ENCODE data around the gene RGP1.

RGP1 gene

DNA sequence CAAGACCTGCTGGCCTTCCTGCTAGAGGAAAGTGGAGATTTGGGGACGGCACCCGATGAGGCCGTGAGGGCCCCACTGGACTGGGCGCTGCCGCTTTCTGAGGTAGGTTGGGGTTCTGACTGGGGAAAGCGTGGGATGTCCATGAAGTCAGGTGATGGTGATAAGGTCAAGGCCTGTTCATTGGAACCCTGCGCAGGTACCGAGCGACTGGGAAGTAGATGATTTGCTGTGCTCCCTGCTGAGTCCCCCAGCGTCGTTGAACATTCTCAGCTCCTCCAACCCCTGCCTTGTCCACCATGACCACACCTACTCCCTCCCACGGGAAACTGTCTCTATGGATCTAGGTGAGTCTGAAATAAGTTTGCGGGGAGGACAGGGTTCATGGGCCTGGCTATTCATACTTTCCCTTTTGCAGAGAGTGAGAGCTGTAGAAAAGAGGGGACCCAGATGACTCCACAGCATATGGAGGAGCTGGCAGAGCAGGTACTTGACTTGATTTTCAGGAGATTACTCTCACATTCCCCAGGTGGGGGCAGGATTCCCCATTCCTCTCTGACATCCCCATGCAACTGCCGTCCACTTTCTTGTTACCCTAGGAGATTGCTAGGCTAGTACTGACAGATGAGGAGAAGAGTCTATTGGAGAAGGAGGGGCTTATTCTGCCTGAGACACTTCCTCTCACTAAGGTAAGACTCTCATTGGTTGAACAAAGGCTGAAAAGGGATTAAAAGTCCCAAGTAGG is 16.1 kb upstream of the RGP1 start:
- peaks cover 62% of the 10 kb centered on the region for H3K79me2 ChIP-seq (ENCODE audit: low read length)
- peak overlapping the region; percentile 90 for H3K4me3 ChIP-seq (ENCODE audit: low read length)
- DNase-seq, result peak; percentile 59
- H3K27me3 ChIP-seq (replicated peaks; ENCODE audit: insufficient read depth, low read length), result no peaks in the 10 kb centered on the region
- H3K9ac ChIP-seq (ENCODE audit: low read length), result peak overlapping the region; percentile 78
- H2AFZ ChIP-seq (ENCODE audit: low read length), result peak overlapping the region; percentile 65
- H3K36me3 ChIP-seq (replicated peaks; ENCODE audit: insufficient read depth, low read length), result 0 out of 2 replicates have a peak, but pooled peaks cover 3% of the 10 kb centered on the region
- H3F3A ChIP-seq (ENCODE audit: insufficient read depth, low read length), result peaks cover 31% of the 10 kb centered on the region; the same call in 1 of the 2 replicates
- H3K4me1 ChIP-seq (ENCODE audit: low read length), result peaks cover 31% of the 10 kb centered on the region
- no peaks in the 10 kb centered on the region for H4K20me1 ChIP-seq (ENCODE audit: insufficient read depth, low read length)
- TF ChIP-seq EZH2phosphoT487 (IDR thresholded peaks at IDR 0.05; ENCODE audit: low read length), result no peak
- no peak for TF ChIP-seq CTCF (IDR thresholded peaks at IDR 0.05; ENCODE audit: low read length)
- TF ChIP-seq EZH2 (optimal IDR thresholded peaks at IDR 0.05; ENCODE audit: low read depth, low read length), result no peak
- no peaks in the 10 kb centered on the region for H3K9me3 ChIP-seq (replicated peaks; ENCODE audit: insufficient read depth, low read length)
- peak overlapping the region; percentile 75; the same call in 1 of the 2 replicates for H3K27ac ChIP-seq (ENCODE audit: low read length)
- H3K4me2 ChIP-seq (ENCODE audit: low read depth, low read length), result peak overlapping the region; percentile 78
- no peaks in the 10 kb centered on the region for H3K9me2 ChIP-seq (replicated peaks; ENCODE audit: insufficient read depth, low read length)

DNA sequence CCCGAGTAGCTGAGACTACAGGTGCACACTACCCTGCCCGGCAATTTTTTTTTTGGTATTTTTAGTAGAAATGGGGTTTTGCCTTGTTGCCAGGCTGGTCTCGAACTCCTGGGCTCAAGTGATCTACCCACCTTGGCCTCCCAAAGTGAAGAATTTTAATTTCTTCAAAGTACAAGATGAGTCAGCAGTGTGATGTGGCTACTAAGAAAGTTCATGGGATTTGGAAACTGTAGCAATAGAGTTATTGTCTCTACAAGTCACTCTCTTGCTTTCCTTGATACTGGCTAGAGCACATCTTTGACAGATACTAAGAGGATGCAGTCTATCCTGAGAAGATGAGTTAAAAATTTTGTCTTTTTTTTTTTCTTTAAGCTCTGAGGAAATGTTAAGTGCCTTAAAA is 15.0 kb upstream of the RGP1 start:
- Histone ChIP-seq H3K9ac (ENCODE audit: low read length) (no peak overlapping the region), H3K79me2 (ENCODE audit: low read length) (peaks cover 50% of the 10 kb centered on the region), H3K4me2 (ENCODE audit: low read depth, low read length) (peak overlapping the region; percentile 78; the same call in 1 of the 2 replicates), H3K27me3 (replicated peaks; ENCODE audit: insufficient read depth, low read length) (no peaks in the 10 kb centered on the region), H3K9me3 (replicated peaks; ENCODE audit: insufficient read depth, low read length) (no peaks in the 10 kb centered on the region), H2AFZ (ENCODE audit: low read length) (no peak overlapping the region), H3K27ac (ENCODE audit: low read length) (no peak overlapping the region), H3K36me3 (replicated peaks; ENCODE audit: insufficient read depth, low read length) (0 out of 2 replicates have a peak, but pooled peaks cover 3% of the 10 kb centered on the region), H3K4me3 (ENCODE audit: low read length) (no peak overlapping the region), H3F3A (ENCODE audit: insufficient read depth, low read length) (peaks cover 31% of the 10 kb centered on the region; the same call in 1 of the 2 replicates), H3K4me1 (ENCODE audit: low read length) (peaks cover 24% of the 10 kb centered on the region), H4K20me1 (ENCODE audit: insufficient read depth, low read length) (no peaks in the 10 kb centered on the region), H3K9me2 (replicated peaks; ENCODE audit: insufficient read depth, low read length) (no peaks in the 10 kb centered on the region)
- no peak for TF ChIP-seq EZH2 (optimal IDR thresholded peaks at IDR 0.05; ENCODE audit: low read depth, low read length)
- no peak for TF ChIP-seq CTCF (IDR thresholded peaks at IDR 0.05; ENCODE audit: low read length)
- no peak for TF ChIP-seq EZH2phosphoT487 (IDR thresholded peaks at IDR 0.05; ENCODE audit: low read length)
- no peak for DNase-seq

- Histone ChIP-seq H3F3A (ENCODE audit: insufficient read depth, low read length) (peaks cover 27% of the 10 kb centered on the region; the same call in 1 of the 2 replicates), H3K4me1 (ENCODE audit: low read length) (peaks cover 5% of the 10 kb centered on the region; the same call in 1 of the 2 replicates), H3K4me3 (ENCODE audit: low read length) (no peak overlapping the region), H2AFZ (ENCODE audit: low read length) (no peak overlapping the region), H3K79me2 (ENCODE audit: low read length) (peaks cover 29% of the 10 kb centered on the region), H3K36me3 (replicated peaks; ENCODE audit: insufficient read depth, low read length) (0 out of 2 replicates have a peak, but pooled peaks cover 3% of the 10 kb centered on the region), H4K20me1 (ENCODE audit: insufficient read depth, low read length) (no peaks in the 10 kb centered on the region), H3K4me2 (ENCODE audit: low read depth, low read length) (no peak overlapping the region), H3K9me3 (replicated peaks; ENCODE audit: insufficient read depth, low read length) (no peaks in the 10 kb centered on the region), H3K9me2 (replicated peaks; ENCODE audit: insufficient read depth, low read length) (no peaks in the 10 kb centered on the region), H3K9ac (ENCODE audit: low read length) (no peak overlapping the region), H3K27ac (ENCODE audit: low read length) (no peak overlapping the region), H3K27me3 (replicated peaks; ENCODE audit: insufficient read depth, low read length) (no peaks in the 10 kb centered on the region)
- peak; percentile 73 for DNase-seq
- TF ChIP-seq EZH2phosphoT487 (IDR thresholded peaks at IDR 0.05; ENCODE audit: low read length) (no peak), CTCF (IDR thresholded peaks at IDR 0.05; ENCODE audit: low read length) (peak; percentile 84)
Measured at GRCh38 chr9:35736201-35736633, 12.9 kb upstream of the RGP1 start.
